Measurements from ENCODE around the gene PAH.
"Not testable (repeated sequence)": the region's sequence is repeated elsewhere in the genome, so short reads cannot be mapped to it uniquely, and the experiment has no call there.

The PAH gene

DNA sequence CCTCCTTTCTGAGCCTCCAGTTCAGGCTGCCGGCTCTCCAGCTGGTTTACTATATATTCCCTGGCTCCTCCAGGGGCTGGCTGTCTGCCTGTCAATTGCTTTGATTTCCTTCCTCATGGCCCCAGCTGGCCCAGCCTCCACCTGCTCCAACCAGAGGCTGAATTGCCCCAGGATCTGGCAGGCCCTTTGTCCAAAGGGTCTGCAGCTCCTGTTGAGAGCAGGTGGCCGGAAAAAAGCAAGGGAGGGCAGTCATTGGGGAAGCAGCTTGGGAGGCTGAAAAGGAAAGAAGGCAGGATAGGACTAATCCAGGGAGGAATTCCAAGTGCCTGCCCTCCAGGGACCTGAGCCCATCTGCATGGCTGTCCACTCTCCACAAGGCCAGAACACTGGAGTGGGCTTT lies 25.3 kb downstream of the PAH start:
- DNase-seq (ENCODE audit: low spot score), result no peak

DNA sequence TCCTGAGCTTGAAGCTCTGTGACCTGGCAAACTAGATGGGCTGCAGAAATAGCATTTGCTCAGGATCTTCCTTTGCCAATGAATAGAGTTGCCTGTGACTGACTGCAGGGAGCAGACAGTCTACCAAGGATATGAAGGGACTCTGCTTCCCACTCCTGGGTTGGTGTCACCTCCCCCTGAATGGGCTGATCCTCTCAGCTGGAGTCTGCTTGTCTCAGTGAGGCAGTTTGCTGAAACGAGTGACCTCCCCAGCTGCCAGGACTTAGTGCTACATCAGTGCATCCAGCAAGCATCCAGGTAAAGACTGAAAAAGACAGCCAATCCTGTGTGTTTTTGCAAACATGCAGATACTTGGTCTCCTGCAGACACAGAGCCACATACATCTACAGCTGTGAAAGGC lies 28.5 kb downstream of the PAH start:
- no peak for DNase-seq (ENCODE audit: low spot score)

DNA sequence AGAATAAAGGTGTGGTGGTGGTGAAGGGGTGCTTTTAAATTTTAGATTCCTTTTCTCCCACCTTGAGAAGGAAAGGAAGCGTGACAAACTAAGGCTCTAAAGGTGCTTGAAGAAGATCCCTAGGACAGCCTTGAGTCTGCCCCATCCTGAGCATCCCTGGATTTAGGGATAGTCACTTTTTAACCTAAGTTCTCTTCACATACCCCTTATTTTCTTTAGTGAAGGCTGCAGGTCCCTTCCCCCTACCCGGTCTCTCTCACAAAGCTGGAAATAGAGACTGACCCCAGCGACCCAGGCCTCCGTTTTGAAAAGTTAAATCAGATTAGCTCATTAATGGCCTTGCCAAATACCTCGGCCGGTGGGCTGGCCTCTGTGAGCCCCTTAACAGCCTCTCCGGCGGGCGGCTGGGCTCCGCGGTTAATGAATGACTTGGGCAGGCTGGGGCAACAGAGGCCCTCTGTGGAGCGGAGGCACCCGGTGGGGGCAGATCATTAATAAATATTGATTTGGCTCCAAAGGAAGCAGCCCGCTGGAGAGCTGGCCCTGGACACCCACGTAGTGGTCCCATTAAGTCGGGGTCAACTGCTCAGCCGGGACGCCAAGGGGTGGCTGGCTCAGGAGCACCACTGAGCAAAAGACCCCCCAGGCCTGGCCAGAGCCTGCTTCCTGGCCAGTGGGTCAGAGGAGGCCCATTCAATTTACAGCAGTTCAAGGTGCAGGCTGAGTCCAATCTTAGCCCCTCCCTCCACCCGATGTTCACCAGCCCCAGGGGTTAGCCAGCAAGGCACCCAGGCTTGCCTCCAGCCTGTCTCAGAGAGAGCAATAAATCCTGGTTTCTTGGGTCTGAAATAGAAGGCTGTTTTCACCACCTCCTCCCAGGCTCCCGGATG lies 31.8 kb downstream of the PAH start:
- no peak for DNase-seq (ENCODE audit: low spot score)

DNA sequence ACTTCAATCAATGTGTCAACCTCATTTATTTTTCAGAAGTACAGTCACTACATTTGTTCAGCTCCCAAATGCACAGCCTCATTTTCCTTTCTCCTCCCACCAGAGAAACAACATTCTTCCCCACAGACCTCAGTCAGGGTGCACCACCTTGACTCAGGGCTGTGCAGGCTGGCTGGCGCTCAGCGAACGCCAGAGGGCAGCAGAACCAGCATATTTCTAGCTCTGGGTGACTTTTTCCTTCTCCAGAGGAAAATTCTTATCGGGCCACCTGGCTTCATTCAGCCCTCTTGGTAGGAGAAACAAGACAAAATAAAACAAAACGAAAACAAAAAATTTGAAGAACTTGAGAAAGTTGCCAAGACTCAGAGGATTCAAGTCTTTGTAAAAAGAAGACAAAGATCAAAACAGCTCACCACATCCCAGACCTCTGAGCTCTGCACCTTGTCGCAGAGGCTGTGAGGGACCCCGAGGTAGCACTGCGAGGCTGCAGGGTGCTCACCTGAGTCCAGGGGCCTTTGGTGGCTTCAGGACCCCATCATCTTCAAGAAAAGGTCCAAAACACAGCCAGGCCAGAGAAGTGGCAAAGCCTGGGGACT lies 33.7 kb downstream of the PAH start:
- DNase-seq (ENCODE audit: low spot score), result peak; percentile 40

DNA sequence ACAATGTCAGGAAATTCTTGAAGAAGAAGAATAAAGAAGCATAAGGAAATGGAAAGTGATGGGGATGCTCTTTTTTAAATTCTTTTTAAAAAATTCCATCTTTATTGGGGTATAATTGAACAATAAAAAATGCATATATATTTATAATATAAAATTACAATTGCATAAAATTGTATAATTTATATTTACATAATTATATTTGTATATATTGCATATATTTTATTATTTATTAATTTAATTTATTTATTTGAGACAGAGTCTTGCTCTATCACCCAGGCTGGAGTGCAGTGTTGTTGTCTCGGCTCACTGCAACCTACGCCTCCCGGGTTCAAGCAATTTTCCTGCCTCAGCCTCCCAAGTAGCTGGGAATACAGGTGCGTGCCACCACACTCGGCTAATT lies 36.3 kb downstream of the PAH start:
- no peak for DNase-seq (ENCODE audit: low spot score)

DNA sequence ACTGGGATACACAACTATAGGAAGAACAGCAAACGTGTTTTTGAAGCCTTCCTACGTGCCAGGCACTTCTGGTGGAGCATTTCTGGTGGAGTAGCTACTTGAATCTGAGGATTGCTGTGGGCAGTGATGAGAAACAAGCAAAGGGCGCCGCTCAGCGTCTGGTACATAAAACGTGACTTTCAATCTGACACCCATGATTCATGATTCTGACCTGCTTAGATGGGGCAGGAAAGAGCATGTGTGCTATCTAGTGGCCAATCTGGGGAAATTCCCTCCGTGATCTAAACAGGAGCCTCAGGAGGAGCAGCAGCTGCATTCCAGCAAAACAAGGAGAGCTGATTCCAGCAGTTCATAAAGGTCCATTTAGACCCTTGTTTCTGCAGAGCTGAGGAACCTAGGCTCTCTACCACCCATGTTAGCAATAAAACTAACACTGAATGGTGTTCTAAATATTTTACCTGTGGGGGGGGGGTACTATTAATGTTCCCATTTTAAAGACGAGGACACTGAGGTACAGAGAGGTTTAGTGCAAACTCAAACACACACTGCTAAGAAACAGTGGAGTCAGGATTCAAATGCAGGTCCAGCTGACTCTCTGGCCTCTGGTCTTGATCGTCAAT lies 37.8 kb downstream of the PAH start:
- peak; percentile 55 for DNase-seq (ENCODE audit: low spot score)

DNA sequence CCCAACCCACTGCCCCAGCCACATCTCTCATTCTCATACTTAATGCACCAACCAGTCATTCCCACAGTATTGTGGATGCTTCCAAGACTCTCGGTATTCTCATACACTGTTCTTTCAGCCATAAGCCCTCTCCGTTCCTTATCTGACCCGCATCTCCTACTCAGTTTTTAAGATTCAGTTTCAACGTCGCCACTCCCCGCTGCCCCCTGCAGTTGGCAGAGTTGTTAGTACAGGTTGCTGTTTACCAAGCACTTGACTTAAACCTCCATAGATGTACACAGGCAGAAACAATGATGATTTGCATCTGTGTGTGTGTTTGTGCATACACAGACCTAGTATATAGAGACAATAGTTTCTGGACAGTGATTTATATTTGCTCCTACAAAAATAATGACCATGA lies 40.2 kb downstream of the PAH start:
- no peak for DNase-seq (ENCODE audit: low spot score)

DNA sequence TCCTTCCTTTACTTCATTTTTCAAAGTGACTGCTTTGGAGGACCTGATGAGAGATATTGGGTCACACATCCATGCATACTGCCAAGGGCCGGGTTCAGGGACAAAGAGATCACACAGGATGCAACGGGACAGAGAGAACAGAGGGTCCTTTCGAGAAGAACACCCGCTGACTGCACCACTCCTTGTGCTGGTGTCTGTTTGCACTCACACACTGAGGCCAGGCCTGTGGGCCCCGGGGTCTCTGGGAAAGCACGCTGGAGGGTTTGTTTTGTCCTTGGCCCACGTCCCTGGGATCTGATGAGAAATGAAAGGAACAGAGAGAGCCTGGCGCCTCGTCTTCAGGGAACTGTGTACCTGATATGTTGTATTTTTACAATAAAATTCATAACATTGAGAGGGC lies 42.2 kb downstream of the PAH start:
- DNase-seq (ENCODE audit: low spot score), result no peak

DNA sequence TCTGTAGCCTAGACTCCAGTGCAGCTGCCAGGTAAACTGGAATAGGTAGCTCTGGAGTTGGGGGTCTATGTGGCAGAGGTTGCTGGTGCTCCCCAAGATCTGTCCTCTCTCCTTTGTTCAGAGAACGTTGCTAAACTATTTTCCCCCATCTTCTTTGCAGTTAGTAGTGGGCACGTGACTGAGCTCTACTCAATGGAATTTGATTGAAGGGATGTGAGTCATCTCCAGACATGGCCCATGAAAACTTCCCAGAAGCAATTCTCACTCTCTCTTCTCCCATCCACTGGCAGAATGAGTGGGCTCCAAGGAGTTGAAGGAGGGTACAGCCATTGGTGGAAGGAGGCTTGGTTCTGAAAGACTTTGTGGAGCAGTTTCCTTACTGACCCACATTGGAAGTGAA lies 44.0 kb downstream of the PAH start:
- DNase-seq (ENCODE audit: low spot score), result no peak

DNA sequence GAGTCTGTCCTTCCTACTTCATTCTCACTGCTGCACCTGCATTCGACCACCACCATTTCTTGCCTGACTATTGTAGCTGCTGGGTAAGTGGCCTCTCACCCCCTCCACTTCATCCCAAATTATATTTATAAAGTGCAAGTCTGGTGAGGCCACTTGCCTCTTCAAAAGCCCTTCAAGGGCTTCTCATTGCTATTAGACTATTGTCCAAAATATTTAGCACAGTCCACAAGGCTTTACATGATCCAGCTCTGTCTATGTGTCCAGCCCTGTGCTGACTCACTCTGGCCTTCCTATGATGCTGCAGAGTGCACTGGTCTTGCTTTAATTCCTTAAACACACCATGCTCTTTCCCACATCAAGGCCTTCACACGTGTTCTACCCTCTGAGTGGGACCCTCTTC lies 46.0 kb downstream of the PAH start:
- no peak for DNase-seq (ENCODE audit: low spot score)

DNA sequence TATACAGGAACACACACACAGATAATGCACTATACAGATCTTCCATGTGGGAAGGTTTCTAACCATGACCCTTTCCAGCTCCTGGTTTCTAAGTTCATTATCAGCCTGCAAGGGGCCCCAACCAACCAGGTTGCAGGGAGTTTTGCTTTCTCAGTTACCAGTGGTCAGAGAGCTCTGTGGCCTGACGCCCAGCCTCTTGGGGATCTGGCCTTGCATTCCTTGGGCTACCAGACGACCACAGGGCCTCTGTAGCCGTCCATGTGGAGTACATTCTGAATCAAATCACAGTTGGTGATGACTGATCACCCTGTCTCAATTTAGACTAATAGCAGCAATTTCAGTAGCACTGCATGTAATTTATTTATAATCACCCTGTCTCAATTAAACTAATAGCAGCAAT lies 47.5 kb downstream of the PAH start:
- no peak for DNase-seq (ENCODE audit: low spot score)

DNA sequence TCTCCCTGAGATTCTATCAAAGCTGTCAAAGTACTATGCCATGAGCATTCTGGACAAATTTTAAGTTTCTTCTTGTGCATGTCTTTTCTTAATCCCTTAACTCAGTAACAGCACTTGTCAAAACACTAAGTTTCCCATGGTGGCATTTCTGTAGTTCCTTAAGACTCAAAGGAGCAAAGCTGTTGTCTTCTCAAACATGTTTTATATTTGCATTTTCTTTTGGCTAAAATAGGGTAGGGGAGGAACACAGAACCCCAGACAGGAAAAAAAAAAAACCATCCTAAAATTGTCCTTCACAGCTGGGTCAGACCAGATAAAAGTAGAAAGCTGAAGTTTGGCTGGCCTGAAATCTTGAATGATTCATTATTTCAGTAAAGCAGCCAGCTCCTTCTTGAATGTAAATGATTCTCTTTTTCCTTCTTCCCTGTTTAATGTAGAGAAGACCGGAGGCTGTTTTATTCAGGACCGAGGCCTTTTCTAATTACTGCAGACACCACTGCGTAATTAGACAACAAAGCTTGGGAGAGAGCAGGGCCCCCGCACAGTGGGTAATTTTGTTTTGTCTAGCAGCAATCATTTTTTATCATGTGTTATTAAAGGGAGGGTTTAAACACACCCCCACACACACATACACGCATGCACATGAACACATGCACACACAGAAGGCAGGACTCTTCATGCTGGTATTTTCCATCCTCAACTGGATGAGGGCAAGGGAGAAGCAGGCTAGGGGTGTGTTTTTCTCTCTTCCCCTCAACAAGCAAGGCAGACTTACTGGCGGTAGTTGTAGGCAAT lies 51.0 kb downstream of the PAH start:
- no peak for DNase-seq (ENCODE audit: low spot score)

DNA sequence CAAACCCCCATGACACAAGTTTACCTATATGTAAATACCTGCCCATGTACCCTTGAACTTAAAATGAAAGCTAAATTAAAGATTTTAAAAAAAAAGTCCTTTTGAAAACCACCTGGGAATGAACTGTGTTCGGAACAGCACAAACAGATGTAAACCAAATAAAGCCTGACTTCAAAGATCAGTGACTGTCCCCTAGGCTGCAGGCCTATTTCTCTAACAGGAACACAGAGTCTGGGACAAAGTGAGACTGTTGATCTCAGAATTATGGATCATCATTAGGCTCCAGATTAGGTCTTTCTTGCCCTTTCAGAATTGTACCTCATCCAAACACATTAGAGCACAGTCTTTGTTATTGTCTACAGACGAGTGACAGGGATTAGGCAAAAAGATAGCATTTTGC lies 54.6 kb downstream of the PAH start:
- DNase-seq (ENCODE audit: low spot score), result no peak

DNA sequence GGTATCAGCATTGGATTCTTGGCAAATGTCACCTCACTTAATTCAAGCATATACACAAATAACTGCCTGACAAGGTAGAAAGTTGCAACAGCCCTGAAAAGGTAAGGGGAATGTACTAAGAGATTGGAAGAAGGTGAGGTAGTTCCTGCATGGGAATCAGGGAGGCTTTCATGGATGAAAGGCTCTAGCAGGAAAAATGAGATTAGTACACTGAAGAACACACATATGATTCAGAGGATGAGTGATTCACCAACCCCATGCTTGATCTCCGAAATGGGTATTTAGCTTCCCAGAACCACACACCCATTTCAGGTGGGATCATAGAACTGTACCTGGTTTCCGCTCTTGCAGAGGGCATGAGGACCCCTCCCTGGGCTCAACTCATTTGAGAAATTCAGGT lies 65.8 kb downstream of the PAH start:
- no peak for DNase-seq (ENCODE audit: low spot score)

DNA sequence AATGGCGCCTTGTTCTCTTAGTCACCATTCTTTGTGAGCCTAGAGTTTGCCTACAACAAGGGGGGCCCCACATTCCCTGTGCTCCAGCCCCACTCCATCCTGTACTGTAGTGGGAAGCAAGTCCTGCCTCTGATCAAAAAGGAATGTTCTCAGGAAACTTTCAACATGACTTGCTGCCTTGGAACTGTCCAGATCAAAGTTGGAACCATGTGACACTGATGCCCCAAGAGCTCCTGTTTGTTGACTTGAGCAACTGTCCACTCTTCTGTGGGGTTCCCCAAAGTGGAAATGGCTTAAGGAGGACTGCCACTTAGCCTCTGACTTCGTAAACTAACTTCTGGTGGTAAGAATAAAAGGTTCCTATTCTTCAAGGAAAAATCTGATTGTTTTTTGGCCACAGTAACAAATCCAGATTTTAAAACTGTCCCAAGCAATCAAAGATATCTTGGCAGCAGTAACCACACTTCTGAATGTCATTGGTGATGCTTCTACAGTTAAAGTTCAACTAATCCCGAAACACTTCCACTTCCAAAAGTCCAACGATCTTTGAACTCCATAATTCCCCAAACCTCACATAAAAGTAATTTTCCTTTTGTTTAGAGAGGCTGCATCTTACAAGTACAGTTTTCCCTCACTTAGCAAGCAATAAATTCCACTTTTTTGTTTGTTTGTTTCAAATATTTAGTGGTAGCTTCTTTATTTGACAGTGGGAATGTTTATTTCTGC lies 67.2 kb downstream of the PAH start:
- no peak for DNase-seq (ENCODE audit: low spot score)

DNA sequence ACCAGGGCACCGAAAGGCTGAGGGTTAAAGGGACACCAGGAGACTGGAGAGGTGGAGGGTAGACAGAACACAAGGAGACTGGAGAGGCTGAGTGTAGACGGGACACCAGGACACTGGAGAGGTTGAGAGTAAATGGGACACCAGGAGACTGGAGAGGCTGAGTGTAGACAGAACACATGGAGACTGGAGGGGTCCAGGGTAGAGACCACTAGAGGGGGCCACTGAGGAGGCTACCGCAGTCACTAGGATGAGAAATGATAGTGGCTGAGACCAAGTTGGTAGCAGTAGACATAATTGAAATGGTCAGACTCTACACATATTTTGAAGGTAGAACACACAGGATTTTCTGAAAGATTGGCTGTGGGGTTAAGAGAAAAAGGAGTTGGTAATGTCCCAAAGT lies 68.2 kb downstream of the PAH start:
- no peak for DNase-seq (ENCODE audit: low spot score)

DNA sequence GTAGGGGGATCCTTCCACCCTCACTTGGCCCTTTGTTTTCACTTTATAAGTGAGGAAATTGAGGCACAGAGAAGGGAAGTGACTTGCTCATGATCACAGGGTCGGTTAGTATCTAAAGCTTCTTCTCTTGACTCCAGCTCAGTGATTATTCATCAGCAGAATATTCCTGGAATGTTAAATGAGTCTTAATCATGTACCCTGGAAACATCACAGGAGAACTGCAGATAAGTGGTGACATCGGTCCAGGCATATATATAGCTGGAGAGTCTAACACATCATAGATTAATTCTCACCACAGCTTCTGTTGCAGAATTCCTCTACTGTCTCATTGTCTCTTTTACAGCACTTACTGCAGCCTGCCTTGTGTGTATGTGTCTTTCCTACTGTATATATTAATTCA lies 69.9 kb downstream of the PAH start:
- DNase-seq (ENCODE audit: low spot score), result no peak

DNA sequence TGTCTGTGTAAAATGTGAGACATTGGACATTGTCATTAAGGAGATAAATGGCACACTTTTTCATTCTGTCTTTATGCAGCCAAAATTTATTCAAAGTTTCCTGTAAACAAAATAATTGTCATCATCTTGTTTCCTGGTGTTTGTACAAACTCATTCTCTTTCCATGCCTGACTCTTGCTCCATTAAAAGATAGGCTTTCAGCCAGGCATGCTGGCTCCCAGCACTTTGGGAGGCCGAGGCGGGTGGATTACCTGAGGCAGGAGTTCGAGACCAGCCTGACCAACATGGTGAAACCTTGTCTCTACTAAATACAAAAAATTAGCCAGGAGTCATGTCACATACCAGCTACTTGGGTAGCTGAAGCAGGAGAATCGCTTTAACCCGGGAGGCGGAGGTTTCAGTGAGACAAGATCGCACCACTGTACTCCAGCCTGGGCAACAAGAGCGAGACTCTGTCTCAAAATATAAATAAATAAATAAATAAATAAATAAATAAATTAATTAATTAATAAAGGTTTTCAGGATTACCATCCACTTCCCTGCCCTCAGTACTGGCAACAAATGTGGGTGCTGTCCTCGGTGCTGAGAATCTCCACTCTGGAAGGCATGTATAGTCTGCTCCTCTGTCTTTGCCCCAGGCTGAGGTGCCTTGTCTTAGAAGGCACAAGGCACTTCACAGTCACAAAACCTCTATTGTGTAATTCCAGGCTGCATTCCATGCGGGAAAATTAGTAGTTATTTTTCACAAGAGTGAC lies 83.2 kb downstream of the PAH start:
- DNase-seq (ENCODE audit: low spot score), result no peak

DNA sequence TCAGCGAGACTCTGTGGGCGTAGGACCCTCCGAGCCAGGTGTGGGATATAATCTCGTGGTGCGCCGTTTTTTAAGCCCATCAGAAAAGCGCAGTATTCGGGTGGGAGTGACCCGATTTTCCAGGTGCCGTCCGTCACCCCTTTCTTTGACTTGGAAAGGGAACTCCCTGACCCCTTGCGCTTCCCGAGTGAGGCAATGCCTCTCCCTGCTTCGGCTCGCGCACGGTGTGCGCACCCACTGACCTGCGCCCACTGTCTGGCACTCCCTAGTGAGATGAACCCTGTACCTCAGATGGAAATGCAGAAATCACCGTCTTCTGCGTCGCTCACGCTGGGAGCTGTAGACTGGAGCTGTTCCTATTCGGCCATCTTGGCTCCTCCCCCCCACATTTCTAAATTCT lies 84.2 kb downstream of the PAH start:
- not testable (repeated sequence) for DNase-seq (ENCODE audit: low spot score)

DNA sequence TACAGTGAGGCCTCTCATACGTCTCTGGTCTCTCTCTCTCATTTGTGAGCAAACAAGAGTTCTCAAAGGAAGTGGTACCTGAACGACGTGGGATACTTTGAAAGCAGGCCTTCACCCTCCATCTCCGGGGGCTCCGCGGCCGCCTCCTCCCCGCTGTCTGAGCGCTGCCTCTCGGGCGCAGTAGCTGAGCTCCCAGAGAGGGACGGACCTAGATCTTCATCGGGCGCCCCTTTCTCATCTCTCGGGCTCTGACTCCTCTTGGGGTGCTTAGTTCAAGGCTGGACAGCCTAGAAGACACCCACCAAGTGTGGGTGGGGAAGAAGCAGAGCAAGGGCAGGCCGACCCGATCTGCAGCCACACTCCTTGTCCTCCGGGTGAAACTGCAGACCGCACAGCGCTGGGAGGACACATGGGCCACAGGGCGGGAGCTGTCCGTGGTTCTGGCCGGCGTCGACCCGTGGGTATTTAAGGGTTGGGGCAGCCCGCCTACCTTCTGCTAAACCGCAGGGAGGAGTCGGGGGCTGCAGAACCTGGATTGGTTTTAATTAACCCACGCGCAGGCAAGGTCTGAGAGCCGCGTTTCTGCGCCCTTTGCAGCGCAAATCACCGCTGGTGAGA lies 92.7 kb downstream of the PAH start:
- DNase-seq (ENCODE audit: low spot score), result no peak

DNA sequence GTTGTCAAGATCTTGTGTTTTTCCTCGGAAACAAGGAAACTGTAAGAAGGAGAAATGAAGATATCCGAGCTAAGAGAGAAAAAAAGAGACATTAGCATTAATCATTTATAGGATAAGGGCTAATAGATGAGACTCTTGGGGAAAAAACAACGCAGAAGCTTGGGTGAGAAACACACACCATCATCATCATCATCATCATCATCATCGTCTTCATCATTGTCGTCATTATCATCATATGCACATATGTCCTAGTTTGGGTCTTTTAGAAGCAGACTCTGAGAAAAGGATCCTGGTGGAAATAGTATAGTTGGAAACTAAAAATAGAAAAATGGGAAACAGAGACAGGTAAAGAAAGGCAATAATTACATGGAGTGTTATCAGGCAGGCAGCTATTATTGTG lies 95.9 kb downstream of the PAH start:
- no peak for DNase-seq (ENCODE audit: low spot score)
